Vagina (tissue), 2 donors: ENCODE data around the gene SEPHS2.

Experiments
- POLR2A ChIP-seq, 2 donors: fragments of 450-650 bp; IDR thresholded peaks; one replicate each; pipeline ENCODE4 v1.6.1; 2017; ENCODE audit warnings: antibody characterized with exemption in 2 of 2, mild to moderate bottlenecking in 2 of 2, moderate library complexity in 2 of 2
- TF ChIP-seq, protein P1 (sequence below), 3 experiments: fragments of 450-650 bp in 2 of 3; fragments of 200-600 bp in 1 of 3; sonication (generic) in 1 of 3; IDR thresholded peaks; one replicate each; pipeline ENCODE4 v1.5.1; 2017 to 2019; ENCODE audit warnings: antibody characterized with exemption in 3 of 3, mild to moderate bottlenecking in 2 of 3, moderate library complexity in 2 of 3

DNA sequence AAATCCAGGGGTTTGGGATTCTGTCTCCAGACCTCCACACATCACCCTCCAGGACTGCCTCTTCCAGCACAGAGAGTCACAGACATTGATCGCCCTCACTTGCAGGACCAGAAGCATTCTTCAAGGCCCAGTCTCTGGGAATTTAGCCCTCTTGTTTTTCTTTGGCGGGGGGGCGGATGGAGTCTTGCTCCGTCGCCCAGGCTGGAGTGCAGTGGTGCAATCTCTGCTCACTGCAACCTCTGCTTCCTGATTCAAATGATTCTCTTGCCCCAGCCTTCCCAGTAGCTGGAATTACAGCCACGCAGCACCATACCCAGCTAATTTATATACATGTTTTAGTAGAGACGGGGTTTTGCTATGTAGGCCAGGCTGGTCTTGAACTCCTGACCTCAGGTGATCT, 18.4 kb upstream of the SEPHS2 start:
- TF ChIP-seq POLR2A (IDR thresholded peaks at IDR 0.05) = no peak
- TF ChIP-seq, protein P1, sequence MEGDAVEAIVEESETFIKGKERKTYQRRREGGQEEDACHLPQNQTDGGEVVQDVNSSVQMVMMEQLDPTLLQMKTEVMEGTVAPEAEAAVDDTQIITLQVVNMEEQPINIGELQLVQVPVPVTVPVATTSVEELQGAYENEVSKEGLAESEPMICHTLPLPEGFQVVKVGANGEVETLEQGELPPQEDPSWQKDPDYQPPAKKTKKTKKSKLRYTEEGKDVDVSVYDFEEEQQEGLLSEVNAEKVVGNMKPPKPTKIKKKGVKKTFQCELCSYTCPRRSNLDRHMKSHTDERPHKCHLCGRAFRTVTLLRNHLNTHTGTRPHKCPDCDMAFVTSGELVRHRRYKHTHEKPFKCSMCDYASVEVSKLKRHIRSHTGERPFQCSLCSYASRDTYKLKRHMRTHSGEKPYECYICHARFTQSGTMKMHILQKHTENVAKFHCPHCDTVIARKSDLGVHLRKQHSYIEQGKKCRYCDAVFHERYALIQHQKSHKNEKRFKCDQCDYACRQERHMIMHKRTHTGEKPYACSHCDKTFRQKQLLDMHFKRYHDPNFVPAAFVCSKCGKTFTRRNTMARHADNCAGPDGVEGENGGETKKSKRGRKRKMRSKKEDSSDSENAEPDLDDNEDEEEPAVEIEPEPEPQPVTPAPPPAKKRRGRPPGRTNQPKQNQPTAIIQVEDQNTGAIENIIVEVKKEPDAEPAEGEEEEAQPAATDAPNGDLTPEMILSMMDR (IDR thresholded peaks at IDR 0.05) = no peak
